NCI-H345 treated with DMSO at 0.1 percent for 48 hours (cell line): ENCODE results near the gene BCL11A.

ENCODE experiments used
- DNase-seq: peaks from one replicate; lab custom pipeline; 2025; ENCODE audit not compliant: unreplicated experiment; lab: John Stamatoyannopoulos, UW

BCL11A gene

DNA sequence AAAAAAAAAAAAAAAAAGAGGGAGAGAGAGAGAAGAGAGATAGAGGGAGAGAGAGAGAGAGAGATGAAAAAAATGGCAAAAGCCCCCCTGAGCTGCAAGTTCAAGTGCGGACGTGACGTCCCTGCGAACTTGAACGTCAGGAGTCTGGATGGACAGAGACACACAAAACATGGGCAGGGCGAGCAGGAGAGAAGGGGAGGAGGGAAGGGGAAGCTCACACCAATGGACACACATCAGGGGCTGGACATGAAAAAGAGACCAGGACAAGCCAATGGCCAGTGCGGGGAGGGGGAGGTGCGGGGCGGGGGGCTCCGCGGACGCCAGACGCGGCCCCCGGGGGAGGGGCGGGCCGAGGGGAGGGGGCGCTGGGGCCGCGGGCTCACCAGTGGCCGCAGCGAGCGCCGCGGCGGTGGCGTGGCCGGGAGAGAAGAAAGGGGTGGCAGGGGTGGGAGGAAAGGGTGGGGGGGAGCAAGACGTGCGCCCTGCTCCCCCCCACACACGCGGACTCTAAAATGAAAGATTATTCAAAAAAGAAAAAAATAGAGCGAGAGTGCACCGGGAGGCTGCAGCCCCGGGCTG is at the start of gene BCL11A:
TSS of gene BCL11A (minus strand) at position 160 of the 579 bp plus-strand sequence. CDS start 384 bp downstream, outside the sequence.
- DNase-seq, result peak; percentile 81

DNA sequence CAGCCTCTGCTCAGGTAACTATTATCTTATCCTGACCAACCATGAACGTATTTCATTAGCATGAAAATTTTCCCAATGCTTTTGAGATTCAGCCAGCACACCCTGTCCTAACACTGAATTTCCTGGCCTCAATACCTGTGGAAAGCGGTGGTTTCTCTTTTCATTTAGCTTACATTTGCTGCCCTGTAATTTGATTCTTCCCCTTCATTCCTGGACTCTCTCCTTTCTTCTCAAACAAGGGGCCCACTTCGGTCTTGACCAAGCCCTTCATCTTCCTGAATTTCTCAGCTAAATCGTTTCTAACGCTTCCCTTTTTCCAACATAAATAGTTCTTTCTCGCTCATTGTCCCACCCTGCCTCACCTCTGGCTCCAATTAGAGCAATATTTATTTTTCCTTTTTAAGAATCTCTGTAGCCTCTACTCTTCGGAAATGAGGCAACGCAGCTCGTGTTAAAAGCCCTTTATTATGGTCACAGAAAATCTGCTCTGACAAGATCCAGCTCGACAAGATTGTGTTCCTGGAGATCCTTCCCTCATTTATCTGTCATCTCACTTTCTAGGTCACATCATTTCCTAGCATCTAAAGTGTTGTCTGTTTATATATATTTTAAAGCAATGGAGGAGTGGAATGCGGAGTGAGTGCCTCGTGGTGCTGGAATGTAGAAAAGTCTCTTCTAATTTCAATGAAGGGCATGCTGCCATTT is 49.5 kb upstream of the BCL11A start:
- DNase-seq, result no peak

DNA sequence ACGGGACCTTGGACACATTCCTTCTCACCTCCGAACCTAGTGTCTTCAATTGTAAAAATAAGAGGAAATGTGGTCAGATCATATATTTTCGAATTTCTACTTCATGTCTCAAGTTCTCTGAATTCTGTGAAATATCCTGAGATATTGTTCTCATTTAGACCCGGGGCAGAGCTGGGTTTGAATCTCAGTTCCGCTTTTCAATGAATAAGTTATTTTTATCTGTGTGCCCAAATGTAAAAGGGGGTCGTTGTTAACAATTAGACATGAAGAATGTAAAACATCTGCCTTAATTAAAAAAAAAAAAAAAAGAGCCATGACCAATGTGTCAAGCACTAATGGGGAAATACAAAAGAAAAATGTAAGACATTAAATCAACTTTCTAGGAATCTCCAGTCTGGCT is 48.9 kb upstream of the BCL11A start:
- no peak for DNase-seq

DNA sequence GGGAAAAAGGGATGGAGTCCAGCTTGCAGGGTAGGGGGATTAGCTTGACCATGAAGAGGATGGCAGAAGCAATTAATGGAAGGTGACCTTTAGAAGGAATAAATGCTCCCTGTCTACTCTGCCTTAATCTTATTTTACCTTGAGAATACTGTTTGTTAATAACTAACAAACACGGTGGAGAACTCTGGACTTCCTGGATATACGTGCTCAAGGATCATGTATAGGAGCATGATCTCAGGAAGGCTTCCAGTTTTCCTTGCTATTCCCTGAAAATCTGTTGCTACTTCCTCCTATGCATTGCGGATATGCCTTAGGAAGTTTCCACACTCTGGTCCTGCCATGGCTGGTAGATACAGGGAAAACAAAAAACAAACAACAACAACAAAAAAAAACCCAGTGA is 44.8 kb upstream of the BCL11A start:
- DNase-seq, result no peak

DNA sequence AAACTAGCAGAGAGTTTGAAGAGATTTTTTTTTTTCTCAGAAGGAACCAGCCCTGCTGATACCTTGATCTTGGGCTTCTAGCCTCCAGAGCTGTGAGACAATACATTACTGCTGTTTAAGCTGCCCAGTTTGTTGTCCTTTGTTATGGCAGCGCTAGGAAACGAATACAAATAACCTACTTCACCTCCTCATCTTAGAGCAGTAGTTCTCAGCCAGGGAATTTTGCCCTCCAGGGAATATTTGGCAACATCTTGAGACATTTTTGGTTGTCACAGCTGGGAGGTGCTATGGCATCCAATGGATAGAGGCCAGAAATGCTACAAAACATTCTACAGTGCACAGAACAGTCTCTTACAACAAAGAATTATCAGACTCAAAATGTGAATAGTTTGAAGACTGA is 43.9 kb upstream of the BCL11A start:
- DNase-seq, result no peak

DNA sequence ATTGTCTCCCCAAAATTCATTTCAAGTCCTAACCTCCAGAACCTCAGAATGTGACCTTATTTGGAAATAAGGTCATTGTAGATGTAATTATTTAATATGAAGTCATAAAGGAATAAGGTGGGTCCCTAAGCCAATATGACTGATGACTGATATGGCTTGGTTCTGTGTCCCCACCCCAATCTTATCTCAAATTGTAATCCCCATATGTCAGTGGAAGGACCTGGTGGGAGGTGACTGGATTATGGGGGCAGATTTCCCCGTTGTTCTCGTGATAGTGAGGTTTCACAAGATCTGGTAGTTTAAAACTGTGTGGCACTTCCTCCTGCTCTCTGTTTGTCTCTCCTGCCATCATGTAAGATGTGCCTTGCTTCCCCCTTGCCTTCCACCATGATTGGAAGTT is 43.0 kb upstream of the BCL11A start:
- DNase-seq, result no peak

DNA sequence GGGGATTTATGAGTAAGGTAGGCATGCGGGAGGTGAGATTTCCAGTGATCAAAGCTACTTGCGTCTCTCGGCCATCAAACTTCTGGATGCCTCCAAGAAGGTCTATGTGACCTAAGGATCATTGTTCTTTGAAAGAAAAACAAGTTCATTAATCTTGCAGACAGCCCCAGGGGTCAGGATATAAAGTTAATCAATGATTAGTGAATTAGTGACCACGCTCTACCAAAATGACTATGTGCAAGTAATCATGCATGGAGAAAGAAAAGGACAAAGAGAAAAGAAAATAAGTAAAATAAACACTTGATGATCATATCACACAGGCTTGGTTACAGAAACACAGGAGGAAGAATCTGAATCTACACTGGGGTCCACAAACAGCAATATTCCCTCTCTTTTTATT is 42.5 kb upstream of the BCL11A start:
- no peak for DNase-seq

DNA sequence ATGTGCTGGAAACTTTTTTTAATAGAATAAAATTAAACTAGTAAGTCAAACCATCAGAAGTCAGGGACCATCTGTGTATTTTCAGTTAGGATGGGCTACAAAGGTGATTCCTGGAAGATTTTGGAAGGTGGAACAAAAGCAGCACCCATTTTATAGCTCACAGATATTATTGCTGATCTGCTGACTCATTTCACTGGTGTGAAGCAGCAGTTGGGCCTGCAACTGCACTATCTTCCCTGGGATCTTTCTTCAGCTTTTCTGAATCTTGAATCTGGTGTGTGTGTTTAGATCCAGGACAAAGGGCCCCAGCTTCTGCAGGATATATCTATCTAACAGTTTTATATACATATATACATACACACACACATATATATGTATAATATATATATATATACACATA is 35.6 kb upstream of the BCL11A start:
- DNase-seq, result no peak

DNA sequence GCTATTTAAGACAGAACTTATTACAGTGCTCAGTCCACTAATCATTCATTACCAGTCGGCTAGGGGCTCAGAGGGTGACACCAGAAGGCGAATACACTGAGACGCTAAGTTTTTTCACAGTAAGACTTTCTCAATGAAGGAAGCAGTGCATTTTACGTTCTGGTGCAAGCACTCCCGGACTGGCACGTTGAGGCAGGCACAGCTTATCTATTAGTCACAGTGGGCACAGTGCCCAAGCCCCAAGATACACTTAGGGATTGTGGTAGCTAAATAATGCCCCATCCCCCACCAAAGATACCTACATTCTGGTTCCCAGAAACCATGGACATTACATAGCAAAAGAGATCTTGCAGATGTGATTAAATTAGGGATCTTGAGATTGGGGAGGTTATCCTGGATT is 32.6 kb upstream of the BCL11A start:
- DNase-seq, result no peak

DNA sequence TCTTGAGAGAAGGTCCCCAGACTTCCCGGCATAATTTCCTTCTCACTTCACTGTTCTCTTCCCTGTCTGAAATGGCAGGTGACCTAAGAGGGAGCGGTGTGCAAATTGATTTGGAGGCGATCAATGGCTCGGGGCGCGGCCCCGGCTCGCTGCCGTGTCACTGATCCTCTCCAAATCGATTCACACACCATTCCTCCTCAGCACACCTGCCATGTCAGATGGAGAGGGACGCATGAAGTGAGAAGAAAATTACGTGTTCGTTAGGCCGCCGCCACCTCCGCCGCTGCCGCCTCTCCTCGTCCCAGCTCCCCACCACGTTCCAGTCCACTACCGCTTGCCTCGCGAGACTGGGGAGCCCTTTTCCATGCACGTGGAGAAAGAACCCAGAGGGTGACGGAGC is 31.8 kb upstream of the BCL11A start:
- DNase-seq, result no peak

DNA sequence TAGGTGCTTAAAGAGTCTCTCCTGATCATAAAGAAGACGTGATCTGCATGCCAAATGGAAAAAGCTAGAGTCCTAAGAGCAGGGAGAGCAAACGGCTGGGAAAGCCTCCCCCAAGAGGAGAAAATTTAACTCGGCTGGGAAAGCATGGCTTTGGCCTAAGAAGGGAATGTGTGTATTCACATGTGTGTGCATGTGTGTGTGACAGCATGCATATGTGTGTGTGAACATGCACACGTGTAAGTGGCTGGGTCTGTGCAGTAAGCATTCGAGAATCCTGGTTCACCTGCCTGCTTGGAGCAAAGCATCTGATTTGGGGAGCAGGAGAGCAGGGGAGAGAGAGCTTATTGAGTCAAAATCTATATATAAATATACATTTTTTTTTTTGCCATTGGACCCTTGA is 30.1 kb upstream of the BCL11A start:
- no peak for DNase-seq

DNA sequence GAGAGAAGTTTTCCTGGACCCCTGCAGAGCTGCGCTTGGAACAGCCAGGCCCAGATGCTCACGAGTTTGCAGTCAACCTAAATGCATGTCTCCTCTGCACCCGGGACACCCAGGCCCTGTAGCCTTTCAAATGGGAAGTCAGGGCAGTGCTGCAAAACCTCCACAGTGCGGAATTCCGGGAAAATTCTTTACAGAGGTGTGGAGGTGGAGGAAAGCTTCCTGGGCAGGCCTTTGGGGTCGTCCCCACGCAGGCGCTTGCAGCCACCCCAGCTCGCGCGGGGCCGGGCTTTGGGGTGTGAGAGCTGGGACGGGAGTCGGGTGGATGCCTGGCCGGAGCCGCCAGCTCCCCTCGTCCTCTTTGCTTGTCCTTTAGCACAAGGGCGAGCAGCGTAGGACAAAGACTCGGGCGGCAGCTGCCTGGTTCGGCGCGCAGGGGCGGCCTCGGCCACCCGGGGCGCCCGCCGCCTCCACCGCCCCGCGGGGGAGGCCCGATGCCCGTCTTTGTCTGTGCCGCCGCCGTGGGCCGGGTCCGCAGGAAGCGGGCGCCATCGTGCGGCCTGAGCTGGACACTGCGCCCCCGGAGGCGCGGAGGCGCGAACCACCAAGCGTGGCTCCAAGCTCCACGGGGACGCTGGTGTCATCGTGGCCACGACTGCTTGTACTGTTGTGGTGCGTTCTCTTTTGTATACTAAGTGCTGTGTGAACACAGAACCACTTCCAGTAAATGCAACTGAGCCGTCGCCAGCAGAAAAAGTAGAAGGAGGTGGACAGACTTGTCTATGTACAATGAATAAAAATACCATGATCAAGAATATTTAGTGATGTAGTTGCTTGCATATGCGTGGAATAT is 28.2 kb upstream of the BCL11A start:
- DNase-seq, result peak; percentile 56

DNA sequence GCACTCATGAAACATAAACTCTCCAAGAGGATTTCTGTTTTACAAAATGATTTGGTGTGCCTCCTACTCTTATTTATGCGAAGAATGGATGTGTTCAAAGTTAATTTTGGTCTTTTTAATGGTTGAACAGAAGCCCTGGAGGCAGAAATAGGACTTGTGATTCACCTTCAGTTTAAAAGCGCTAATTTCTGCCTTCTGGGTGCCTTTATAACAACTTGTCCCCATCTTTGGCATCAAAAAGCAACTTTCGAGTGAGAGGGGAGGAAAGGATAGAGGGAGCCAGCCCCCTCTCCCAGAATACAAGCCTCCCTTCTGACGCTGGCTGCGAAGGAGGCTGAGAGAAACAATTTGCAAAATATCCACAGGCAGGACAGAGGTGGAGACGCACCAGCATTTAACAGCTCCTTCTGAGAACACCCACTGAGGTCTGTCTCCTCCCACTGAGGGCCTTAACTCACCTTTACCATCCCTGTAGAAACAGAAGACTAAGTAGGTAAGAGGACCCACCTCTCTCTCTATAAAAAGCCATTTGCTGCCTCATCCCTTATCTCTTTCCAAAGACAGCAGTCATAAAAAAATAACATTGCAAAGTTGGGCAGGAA is 24.3 kb upstream of the BCL11A start:
- no peak for DNase-seq

DNA sequence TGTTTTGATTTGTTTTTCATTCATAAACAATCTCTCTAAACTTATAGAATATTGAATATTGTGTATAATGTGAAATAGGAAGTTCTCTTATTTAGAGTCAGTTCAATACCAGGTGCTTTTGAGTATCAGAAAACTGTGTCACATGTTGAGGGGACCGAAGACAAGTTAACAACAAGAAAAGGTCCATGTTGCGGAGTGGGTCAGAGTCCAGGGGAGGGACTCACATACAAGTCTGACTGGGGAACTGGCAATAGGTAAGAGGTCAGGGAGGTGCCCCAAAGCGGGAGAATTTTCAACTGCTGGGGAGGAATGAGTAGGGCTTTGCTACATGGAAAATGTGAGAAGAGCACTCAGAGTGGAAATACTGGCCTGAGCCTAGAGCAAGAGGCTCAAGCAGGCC is 19.8 kb upstream of the BCL11A start:
- DNase-seq, result no peak

DNA sequence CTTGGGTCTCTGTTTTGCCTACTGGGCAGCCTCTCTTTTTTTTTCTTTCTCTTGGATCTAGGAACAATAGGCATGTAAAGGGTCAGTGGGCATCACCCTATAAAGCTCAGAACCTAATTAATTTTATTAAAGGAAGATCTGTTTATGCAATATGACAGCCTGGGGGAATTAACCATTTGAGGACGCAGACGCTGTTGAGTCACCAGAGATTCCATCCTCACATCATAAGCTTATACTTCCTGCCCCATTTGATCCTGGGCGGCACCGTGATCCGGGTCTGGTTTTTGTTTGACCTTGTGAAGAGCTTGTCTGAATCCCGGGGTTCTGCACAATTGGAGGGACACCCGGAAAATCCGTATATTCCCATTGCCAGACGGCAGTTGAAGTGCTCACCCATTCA is 16.8 kb upstream of the BCL11A start:
- DNase-seq, result no peak

DNA sequence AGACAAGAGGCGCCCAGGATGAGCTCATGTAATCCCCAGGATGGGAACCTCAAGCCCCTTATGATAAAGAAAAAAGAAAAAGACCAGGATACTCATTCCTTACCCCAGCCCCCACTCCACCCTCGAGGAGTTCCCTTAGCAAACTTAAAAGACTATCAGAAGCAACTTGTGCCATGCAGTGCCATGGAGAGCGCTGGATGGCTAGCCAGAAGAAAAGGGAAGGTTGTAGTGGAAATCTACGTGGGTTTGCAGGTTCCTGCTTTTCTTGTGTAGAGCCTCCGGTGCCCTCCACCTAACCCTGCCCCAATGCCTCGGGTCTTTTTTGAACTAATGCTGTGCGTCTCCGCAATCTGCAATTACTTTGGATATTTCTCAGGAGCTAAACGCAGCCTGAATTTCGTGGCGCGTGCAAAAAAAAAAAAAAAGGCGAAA is 16.2 kb upstream of the BCL11A start:
- DNase-seq, result no peak

DNA sequence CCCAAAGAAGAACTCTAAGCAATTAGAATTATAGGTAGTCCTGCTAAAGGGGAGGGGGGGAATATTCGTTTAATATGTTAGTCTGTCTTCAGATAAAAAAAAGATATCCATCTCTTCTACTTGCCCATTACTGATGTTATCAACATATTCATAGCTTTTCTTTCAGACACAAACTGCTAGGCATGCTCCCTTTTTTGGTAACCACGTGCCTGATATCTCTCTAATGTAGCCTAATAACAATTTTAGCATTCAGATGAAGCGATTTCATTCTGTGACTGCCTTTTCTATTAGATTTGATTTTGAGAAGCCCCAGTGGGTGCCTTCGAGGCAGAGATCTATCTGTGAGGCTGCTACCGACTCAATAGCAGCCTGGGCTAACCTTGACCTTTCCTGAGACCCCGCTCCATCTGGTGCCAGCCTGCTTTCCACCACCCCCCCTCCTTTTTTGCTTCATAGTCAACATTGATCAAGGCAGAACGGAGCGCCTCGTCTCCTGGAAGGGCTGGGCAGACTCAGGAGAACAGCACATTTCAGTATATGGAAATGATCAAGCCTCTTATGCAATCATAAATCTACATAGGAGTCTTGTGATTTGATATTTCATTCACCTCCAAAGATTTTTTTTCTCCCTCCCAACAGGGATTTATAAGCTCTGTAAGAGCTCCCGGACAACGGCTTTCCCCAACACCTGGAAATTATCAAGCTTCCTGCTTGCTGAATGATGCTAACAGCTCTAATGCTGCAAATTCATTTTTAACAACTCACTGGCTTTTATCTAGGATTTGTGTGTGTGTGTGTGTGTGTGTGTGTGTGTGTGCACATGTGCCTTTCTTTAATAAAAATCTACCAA is 14.7 kb upstream of the BCL11A start:
- DNase-seq, result no peak

DNA sequence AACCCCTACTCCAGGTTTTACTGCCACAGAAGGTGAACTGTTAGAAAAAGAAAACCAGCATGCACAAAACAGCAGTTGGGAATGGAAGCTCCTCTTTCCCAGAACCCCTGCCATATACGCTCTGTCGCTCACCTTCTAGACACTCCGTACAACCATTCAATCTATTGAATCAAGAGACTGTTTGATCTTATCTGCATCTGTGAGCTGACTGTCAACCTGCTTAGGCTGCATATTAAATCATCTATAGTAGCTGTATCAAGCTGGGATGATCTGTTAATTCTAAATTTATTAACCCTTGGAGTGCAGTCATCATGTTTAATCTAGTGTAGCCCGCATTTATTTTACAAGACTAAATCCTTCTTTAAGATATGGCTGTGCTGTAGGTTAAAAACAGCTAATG is 13.6 kb upstream of the BCL11A start:
- DNase-seq, result no peak

DNA sequence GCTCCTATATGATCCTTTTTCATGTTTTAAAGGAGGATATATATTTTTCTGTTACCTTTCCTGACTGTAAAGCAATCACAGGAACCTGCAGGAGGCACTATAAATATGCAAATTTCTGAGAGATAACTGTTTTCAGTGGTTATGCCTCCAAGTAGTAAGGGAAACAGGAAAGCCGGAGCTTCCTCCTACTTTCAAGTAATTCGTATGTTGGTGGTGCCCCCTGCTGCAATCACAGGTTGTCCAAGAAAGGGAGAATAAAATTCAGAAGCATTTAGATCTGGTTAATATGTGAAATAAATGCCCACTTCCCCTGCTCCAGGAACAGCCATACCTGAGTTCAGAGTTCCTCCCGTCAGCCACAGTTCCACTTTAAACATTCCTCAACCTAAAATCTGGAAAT is 12.0 kb upstream of the BCL11A start:
- DNase-seq, result no peak

DNA sequence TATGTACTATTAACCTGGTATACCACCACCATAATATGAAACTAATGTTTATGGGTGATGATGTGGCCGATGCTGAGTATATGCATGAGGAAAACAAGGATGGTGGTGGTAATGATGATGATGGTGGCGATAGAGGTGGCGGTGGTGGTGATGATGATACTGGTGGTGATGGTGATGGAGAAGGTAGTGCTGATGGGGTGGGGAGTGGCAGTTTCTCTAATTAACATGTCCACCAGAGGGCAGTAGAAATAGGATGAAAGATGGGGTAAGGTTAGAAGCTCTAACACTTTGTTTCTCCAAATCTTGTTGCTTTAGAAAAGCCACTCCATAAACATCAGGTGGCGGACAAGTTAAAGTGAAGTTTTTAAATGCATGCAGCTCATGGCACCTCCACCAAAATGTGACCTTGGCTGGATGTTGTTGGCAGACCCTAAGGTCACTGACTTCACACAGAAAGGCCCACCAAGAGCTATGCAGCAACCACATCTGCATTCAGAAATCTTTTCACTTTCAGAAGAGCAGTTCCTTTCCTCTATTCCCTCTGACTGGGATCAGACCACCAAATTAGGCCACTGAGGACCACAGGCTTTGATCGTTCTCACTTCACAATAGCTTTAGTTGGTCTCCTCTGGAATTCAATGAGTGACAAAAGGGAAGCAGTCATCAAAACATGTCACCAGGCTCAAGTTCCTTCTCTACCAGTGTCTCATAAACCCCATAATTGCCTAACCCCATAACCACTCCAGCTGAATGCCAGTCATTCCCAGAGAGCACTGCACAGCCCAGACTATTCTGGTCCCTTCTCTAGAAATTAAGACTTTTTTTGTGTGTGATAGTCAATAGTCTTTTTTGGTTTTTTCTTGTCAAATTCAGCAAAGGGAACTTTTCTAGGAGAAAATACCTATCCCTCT is 7.5 kb upstream of the BCL11A start:
- no peak for DNase-seq
